Osteocyte (in vitro differentiated cells): ENCODE measurements around the gene ACSS2. TPM values are rescaled to one million over a fixed set of nuclear protein-coding genes. Genes with fewer than 3 reads are reported as not detected.

Experiments used
- DNase-seq: peaks from one replicate; pipeline ENCODE4 v3.0.0; 2021; ENCODE audit warnings: mixed read lengths; ENCODE audit not compliant: unreplicated experiment; ENCODE audit errors: extremely low spot score
- H3K27ac Mint-ChIP-seq: one replicate; pipeline ENCODE4 v1.8.0; 2021; ENCODE audit warnings: mild to moderate bottlenecking, mixed read lengths; ENCODE audit not compliant: unreplicated experiment
- H3K27me3 Mint-ChIP-seq: one replicate; pipeline ENCODE4 v1.8.0; 2021; ENCODE audit warnings: mixed read lengths; ENCODE audit not compliant: unreplicated experiment
- H3K36me3 Mint-ChIP-seq: one replicate; pipeline ENCODE4 v1.8.0; 2021; ENCODE audit warnings: mixed read lengths; ENCODE audit not compliant: unreplicated experiment
- H3K4me1 Mint-ChIP-seq: one replicate; pipeline ENCODE4 v1.8.0; 2021; ENCODE audit warnings: mixed read lengths; ENCODE audit not compliant: unreplicated experiment
- H3K4me3 Mint-ChIP-seq: one replicate; pipeline ENCODE4 v1.8.0; 2021; ENCODE audit warnings: mild to moderate bottlenecking, moderate library complexity, mixed read lengths; ENCODE audit not compliant: unreplicated experiment
- H3K9me3 Mint-ChIP-seq: one replicate; pipeline ENCODE4 v1.8.0; 2021; ENCODE audit warnings: mixed read lengths; ENCODE audit not compliant: unreplicated experiment
- total RNA-seq: library from RNA; stranded (reverse); gene quantifications from 2 replicates; pipeline ENCODE4 v1.2.1, GENCODE V29; 2021
- TF ChIP-seq, protein P1 (sequence below): fragments of 200-600 bp; sonication (generic); IDR thresholded peaks from 2 replicates; pipeline ENCODE4 v1.5.0; 2021; ENCODE audit warnings: antibody characterized with exemption, mild to moderate bottlenecking, moderate library complexity

The ACSS2 gene
- total RNA-seq, 1 donor from 2014 or later = 31.1 TPM

DNA sequence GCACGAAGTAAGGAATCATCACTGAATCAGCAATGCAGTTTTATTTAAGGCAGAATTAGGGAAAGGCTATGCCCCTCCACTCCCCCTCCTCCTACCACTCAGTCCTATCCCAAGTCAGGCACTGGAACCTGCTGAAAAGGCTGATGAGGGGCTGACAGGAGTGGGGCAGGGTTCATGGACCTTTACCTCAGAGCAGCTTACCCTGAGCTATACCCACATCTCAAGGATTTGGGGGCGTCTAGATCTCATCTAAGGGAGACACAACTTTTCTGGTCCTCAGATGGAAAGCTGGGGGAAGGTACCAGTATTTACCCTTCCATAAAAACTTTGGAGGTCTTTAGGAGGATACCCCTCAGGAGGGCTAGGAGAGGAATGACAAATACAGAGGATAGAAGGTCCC is 52.0 kb downstream of the ACSS2 start:
- H3K9me3 Mint-ChIP-seq = no peaks in the 10 kb centered on the region
- no peaks in the 10 kb centered on the region for H3K27me3 Mint-ChIP-seq
- H3K4me1 Mint-ChIP-seq = peaks cover 9% of the 10 kb centered on the region
- no peak overlapping the region for H3K27ac Mint-ChIP-seq
- H3K4me3 Mint-ChIP-seq = no peak overlapping the region
- TF ChIP-seq, protein P1, sequence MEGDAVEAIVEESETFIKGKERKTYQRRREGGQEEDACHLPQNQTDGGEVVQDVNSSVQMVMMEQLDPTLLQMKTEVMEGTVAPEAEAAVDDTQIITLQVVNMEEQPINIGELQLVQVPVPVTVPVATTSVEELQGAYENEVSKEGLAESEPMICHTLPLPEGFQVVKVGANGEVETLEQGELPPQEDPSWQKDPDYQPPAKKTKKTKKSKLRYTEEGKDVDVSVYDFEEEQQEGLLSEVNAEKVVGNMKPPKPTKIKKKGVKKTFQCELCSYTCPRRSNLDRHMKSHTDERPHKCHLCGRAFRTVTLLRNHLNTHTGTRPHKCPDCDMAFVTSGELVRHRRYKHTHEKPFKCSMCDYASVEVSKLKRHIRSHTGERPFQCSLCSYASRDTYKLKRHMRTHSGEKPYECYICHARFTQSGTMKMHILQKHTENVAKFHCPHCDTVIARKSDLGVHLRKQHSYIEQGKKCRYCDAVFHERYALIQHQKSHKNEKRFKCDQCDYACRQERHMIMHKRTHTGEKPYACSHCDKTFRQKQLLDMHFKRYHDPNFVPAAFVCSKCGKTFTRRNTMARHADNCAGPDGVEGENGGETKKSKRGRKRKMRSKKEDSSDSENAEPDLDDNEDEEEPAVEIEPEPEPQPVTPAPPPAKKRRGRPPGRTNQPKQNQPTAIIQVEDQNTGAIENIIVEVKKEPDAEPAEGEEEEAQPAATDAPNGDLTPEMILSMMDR = no peak
- DNase-seq = no peak
- H3K36me3 Mint-ChIP-seq = peaks cover 44% of the 10 kb centered on the region

- Mint-ChIP-seq H3K4me3 (no peak overlapping the region), H3K4me1 (peaks cover 7% of the 10 kb centered on the region)
- TF ChIP-seq, protein P1 = no peak
Measured at GRCh38 chr20:34931771-34932170, 55.4 kb downstream of the ACSS2 start.

DNA sequence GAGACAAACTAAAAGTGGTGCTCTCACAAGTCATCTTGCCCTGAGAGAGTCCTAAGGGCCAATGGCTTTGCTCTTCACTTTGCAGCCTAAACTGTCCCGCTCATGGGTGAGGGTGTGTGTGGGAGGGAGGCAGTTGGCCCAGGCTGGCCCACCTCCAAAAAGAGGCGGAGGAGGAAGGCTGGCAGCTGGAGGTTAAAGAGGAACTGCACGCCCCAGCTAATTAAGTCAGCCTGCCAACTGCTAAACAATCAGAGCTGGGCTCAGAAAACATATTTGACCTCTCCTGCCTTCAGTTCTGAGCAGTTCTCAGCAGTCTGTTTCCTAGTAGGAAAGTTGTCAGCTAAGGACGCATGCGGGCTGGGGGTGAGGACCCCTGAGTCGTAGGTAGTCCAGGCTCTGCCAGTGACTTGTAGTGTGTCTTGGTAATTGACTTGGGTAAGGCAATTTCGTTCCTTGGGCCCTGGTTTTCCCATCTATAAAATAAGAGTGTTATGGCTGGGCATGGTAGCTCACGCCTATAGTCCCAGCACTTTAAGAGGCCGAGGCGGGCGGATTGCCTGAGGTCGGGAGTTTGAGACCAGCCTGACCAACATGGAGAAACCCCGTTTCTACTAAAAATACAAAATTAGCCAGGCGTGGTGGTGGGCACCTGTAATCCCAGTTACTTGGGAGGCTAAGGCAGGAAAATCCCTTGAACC is 62.2 kb downstream of the ACSS2 start:
- Mint-ChIP-seq H3K9me3 (no peaks in the 10 kb centered on the region), H3K36me3 (peaks cover 32% of the 10 kb centered on the region), H3K4me1 (no peaks in the 10 kb centered on the region), H3K4me3 (no peak overlapping the region), H3K27ac (no peak overlapping the region), H3K27me3 (no peaks in the 10 kb centered on the region)
- no peak for DNase-seq
- TF ChIP-seq, protein P1 = no peak

More at GRCh38 chr20:34931771-34932170, 55.4 kb downstream of the ACSS2 start:
- H3K36me3 Mint-ChIP-seq = peaks cover 41% of the 10 kb centered on the region
- H3K27ac Mint-ChIP-seq = no peak overlapping the region
- no peak for DNase-seq
- H3K9me3 Mint-ChIP-seq = no peaks in the 10 kb centered on the region
- no peaks in the 10 kb centered on the region for H3K27me3 Mint-ChIP-seq

- no peak for DNase-seq
- H3K27ac Mint-ChIP-seq = no peak overlapping the region
- H3K9me3 Mint-ChIP-seq = no peaks in the 10 kb centered on the region
- no peak overlapping the region for H3K4me3 Mint-ChIP-seq
- peaks cover 34% of the 10 kb centered on the region for H3K36me3 Mint-ChIP-seq
- H3K27me3 Mint-ChIP-seq = no peaks in the 10 kb centered on the region
- TF ChIP-seq, protein P1 = no peak
- no peaks in the 10 kb centered on the region for H3K4me1 Mint-ChIP-seq
Measured at GRCh38 chr20:34940081-34940481, 63.7 kb downstream of the ACSS2 start.

DNA sequence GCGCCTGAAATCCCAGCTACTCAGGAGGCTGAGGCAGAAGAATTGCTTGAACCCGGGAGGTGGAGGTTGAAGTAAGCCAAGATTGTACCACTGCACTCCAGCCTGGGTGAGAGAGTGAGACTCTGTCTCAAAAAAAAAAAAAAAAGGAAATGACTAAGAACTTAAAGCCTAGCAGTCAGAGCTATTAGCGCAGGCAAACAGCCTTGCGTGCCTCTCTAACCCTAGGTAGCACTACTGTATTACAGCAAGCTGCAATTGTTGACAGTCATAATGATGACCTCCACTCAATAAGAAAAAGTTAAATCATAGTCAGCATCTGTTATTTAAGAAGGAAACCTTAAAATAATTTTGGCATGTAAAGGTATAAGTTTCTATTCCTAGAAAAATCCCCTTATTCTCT is 64.8 kb downstream of the ACSS2 start:
- Mint-ChIP-seq H3K27ac (no peak overlapping the region), H3K4me1 (no peaks in the 10 kb centered on the region), H3K36me3 (peaks cover 30% of the 10 kb centered on the region), H3K9me3 (no peaks in the 10 kb centered on the region), H3K27me3 (no peaks in the 10 kb centered on the region), H3K4me3 (no peak overlapping the region)
- TF ChIP-seq, protein P1 = no peak
- DNase-seq = no peak
